Ovary (tissue), 3 donors: ENCODE results near the gene BAZ2B.

ENCODE experiments used
- CTCF ChIP-seq, 3 donors: fragments of 450-650 bp in 2 of 3; fragments of 200-600 bp in 1 of 3; IDR thresholded peaks; one replicate each; pipeline versions ENCODE4 v1.5.1 to v1.8.0; 2016 to 2022; ENCODE audit warnings: antibody characterized with exemption in 3 of 3, mild to moderate bottlenecking in 1 of 3
- EP300 ChIP-seq: sonication (generic); formaldehyde crosslinking; IDR thresholded peaks from one replicate; pipeline ENCODE4 v1.6.1; 2017; ENCODE audit warnings: antibody characterized with exemption
- POLR2A ChIP-seq: fragments of 450-650 bp; IDR thresholded peaks from one replicate; pipeline ENCODE4 v1.6.1; 2017; ENCODE audit warnings: antibody characterized with exemption, mild to moderate bottlenecking, moderate library complexity
- donor health status: DM: no; HTN: no; CAD: no.

- TF ChIP-seq CTCF (IDR thresholded peaks at IDR 0.05) (no peak), POLR2A (no peak), EP300 (no peak)
Measured at GRCh38 chr2:159506202-159506601, 110.1 kb downstream of the BAZ2B start.
